HepG2 (cell line): ENCODE data around the gene SLBP. TPM values are rescaled to one million over a fixed set of nuclear protein-coding genes. Genes with fewer than 3 reads are reported as not detected.

ENCODE experiments used
- AKAP8 ChIP-seq: sonication (generic); formaldehyde crosslinking; IDR thresholded peaks from 2 replicates; pipeline ENCODE4 v1.5.1; 2020; ENCODE audit warnings: mild to moderate bottlenecking, missing genetic modification reagents
- HNRNPL ChIP-seq: fragments of 200-400 bp; formaldehyde crosslinking; IDR thresholded peaks from 2 replicates; pipeline ENCODE4 v1.6.1; 2017; ENCODE audit warnings: mild to moderate bottlenecking, low read depth, low read length
- MEF2D ChIP-seq: sonication (generic); formaldehyde crosslinking; IDR thresholded peaks from 2 replicates; pipeline ENCODE4 v1.5.1; 2020; ENCODE audit warnings: mild to moderate bottlenecking, missing genetic modification reagents
- MTA1 ChIP-seq: sonication (generic); formaldehyde crosslinking; IDR thresholded peaks from 2 replicates; pipeline ENCODE4 v1.4.0; 2020; ENCODE audit warnings: missing genetic modification reagents, mild to moderate bottlenecking, borderline replicate concordance
- MTA3 ChIP-seq: sonication (generic); formaldehyde crosslinking; IDR thresholded peaks from 2 replicates; pipeline ENCODE4 v1.4.0; 2020; ENCODE audit warnings: missing genetic modification reagents
- MZF1 ChIP-seq: sonication (generic); formaldehyde crosslinking; IDR thresholded peaks from 2 replicates; pipeline ENCODE4 v1.8.1; 2023; ENCODE audit warnings: mild to moderate bottlenecking, missing genetic modification reagents, borderline replicate concordance
- NFRKB ChIP-seq: fragments of 450-650 bp; IDR thresholded peaks from 2 replicates; pipeline ENCODE4 v1.6.1; 2017
- PITX1 ChIP-seq: sonication (generic); formaldehyde crosslinking; IDR thresholded peaks from 2 replicates; pipeline ENCODE4 v1.5.1; 2020; ENCODE audit warnings: mild to moderate bottlenecking, missing genetic modification reagents
- TP53 ChIP-seq: sonication (generic); formaldehyde crosslinking; conservative IDR thresholded peaks from 2 replicates; pipeline ENCODE4 v1.4.0; 2020; ENCODE audit warnings: missing genetic modification reagents
- YY1 ChIP-seq: IDR thresholded peaks from 2 replicates; pipeline ENCODE4 v1.6.1; 2011; ENCODE audit warnings: low read length, low read depth, moderate library complexity, mild to moderate bottlenecking; ENCODE audit not compliant: insufficient read depth, insufficient replicate concordance
- ZNF263 ChIP-seq: sonication (generic); formaldehyde crosslinking; IDR thresholded peaks from 2 replicates; pipeline ENCODE4 v1.4.0; 2020; ENCODE audit warnings: missing genetic modification reagents
- ZNF30 ChIP-seq: sonication (generic); formaldehyde crosslinking; IDR thresholded peaks from 2 replicates; pipeline ENCODE4 v1.5.0; 2020; ENCODE audit warnings: mild to moderate bottlenecking, missing genetic modification reagents
- ZNF644 ChIP-seq: IDR thresholded peaks from 2 replicates; pipeline ENCODE4 v1.6.1; 2016; ENCODE audit warnings: low read depth
- ZNF83 ChIP-seq: sonication (generic); formaldehyde crosslinking; IDR thresholded peaks from 2 replicates; pipeline ENCODE4 v1.4.0; 2020; ENCODE audit warnings: missing genetic modification reagents, mild to moderate bottlenecking, borderline replicate concordance
- ZSCAN31 ChIP-seq: sonication (generic); formaldehyde crosslinking; IDR thresholded peaks from 2 replicates; pipeline ENCODE4 v1.5.0; 2020; ENCODE audit warnings: low read depth, mild to moderate bottlenecking, missing genetic modification reagents
- polyA plus RNA-seq, 8 experiments: library from polyadenylated mRNA; depleted of rRNA in 3 of 8; stranded (reverse) in 7 of 8; unstranded in 1 of 8; fragments of >200 nt; fragmentation: Illumina TruSeq in 4 of 8; extraction: Trizol in 4 of 8; gene quantifications; 2 replicates each; pipeline versions ENCODE4 v1.2.1 to v1.2.3, GENCODE V29; 2011 to 2016; ENCODE audit warnings: low read depth in 4 of 8, missing spikeins in 1 of 8, mixed read lengths in 1 of 8; ENCODE audit not compliant: insufficient read depth in 1 of 8
- total RNA-seq, 5 experiments: library from RNA; depleted of rRNA; stranded (reverse); fragments of >200 nt; fragmentation: Illumina TruSeq; extraction: Trizol; gene quantifications; 2 replicates each; pipeline ENCODE4 v1.2.3, GENCODE V29; 2016; ENCODE audit warnings: low read depth in 1 of 5
- TF ChIP-seq, protein P1 (sequence below): sonication (generic); formaldehyde crosslinking; IDR thresholded peaks from 2 replicates; pipeline ENCODE4 v1.5.0; 2020; ENCODE audit warnings: mild to moderate bottlenecking, missing genetic modification reagents
- TF ChIP-seq, protein P2 (sequence below): sonication (generic); formaldehyde crosslinking; IDR thresholded peaks from 2 replicates; pipeline ENCODE4 v1.8.0; 2022; ENCODE audit warnings: missing genetic modification reagents, mild to moderate bottlenecking, moderate library complexity, borderline replicate concordance
- TF ChIP-seq, protein P3 (sequence below): sonication (generic); formaldehyde crosslinking; IDR thresholded peaks from 2 replicates; pipeline ENCODE4 v1.5.0; 2020; ENCODE audit warnings: missing genetic modification reagents
- TF ChIP-seq, protein P4 (sequence below): sonication (generic); formaldehyde crosslinking; IDR thresholded peaks from 2 replicates; pipeline ENCODE4 v1.4.0; 2020; ENCODE audit warnings: missing genetic modification reagents, mild to moderate bottlenecking, borderline replicate concordance
- TF ChIP-seq, protein P5 (sequence below): sonication (generic); formaldehyde crosslinking; IDR thresholded peaks from 2 replicates; pipeline ENCODE4 v1.4.0; 2020; ENCODE audit warnings: missing genetic modification reagents
- TF ChIP-seq, protein P6 (sequence below): sonication (generic); formaldehyde crosslinking; IDR thresholded peaks from 2 replicates; pipeline ENCODE4 v1.4.0; 2020; ENCODE audit warnings: mild to moderate bottlenecking, missing genetic modification reagents

Gene SLBP
- total and polyA plus RNA-seq, 2 of the 13 experiments (the other 11 are each of a cell fraction or from before 2014, with no cell fraction given) = 43.9 to 104 TPM

DNA sequence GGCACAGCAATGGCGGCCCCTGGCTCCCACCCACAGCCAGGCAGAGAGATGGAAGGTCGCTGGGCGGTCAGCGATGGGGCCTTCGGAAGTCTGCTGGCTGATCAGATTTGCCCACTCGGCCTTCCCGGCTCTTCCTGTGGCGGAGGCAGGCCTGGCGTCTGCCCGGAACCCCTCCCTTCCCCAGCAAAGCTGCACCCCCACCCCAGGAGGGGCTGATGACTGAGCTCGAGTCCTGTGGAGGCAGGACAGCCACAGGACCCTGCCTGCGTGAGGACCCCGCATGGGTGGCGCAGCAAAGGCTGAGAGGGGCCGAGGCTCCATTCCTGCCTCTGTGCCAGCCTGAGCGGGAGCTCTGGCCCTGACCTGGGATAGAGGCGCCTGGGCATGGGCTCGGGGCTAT is 44.0 kb upstream of the SLBP start (continued):
- TF ChIP-seq MEF2D (no peak), ZNF30 (CRISPR knock-in tag) (no peak), AKAP8 (CRISPR knock-in tag) (peak; percentile 93), TP53 (CRISPR knock-in tag) (no peak), YY1 (peak; percentile 28), ZNF644 (no peak), MTA3 (CRISPR knock-in tag) (no peak), ZSCAN31 (no peak), NFRKB (no peak), MZF1 (CRISPR knock-in tag) (no peak), PITX1 (no peak), ZNF83 (CRISPR knock-in tag) (no peak), ZNF263 (CRISPR knock-in tag) (no peak), MTA1 (CRISPR knock-in tag) (no peak), HNRNPL (0 out of 2 replicates have a peak, but pooled peaks have one; percentile 11)
- TF ChIP-seq, protein P1, sequence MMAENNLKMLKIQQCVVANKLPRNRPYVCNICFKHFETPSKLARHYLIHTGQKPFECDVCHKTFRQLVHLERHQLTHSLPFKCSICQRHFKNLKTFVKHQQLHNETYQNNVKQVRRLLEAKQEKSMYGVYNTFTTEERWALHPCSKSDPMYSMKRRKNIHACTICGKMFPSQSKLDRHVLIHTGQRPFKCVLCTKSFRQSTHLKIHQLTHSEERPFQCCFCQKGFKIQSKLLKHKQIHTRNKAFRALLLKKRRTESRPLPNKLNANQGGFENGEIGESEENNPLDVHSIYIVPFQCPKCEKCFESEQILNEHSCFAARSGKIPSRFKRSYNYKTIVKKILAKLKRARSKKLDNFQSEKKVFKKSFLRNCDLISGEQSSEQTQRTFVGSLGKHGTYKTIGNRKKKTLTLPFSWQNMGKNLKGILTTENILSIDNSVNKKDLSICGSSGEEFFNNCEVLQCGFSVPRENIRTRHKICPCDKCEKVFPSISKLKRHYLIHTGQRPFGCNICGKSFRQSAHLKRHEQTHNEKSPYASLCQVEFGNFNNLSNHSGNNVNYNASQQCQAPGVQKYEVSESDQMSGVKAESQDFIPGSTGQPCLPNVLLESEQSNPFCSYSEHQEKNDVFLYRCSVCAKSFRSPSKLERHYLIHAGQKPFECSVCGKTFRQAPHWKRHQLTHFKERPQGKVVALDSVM = no peak
- TF ChIP-seq, protein P2, sequence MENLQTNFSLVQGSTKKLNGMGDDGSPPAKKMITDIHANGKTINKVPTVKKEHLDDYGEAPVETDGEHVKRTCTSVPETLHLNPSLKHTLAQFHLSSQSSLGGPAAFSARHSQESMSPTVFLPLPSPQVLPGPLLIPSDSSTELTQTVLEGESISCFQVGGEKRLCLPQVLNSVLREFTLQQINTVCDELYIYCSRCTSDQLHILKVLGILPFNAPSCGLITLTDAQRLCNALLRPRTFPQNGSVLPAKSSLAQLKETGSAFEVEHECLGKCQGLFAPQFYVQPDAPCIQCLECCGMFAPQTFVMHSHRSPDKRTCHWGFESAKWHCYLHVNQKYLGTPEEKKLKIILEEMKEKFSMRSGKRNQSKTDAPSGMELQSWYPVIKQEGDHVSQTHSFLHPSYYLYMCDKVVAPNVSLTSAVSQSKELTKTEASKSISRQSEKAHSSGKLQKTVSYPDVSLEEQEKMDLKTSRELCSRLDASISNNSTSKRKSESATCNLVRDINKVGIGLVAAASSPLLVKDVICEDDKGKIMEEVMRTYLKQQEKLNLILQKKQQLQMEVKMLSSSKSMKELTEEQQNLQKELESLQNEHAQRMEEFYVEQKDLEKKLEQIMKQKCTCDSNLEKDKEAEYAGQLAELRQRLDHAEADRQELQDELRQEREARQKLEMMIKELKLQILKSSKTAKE (CRISPR knock-in tag) = no peak
- TF ChIP-seq, protein P3, sequence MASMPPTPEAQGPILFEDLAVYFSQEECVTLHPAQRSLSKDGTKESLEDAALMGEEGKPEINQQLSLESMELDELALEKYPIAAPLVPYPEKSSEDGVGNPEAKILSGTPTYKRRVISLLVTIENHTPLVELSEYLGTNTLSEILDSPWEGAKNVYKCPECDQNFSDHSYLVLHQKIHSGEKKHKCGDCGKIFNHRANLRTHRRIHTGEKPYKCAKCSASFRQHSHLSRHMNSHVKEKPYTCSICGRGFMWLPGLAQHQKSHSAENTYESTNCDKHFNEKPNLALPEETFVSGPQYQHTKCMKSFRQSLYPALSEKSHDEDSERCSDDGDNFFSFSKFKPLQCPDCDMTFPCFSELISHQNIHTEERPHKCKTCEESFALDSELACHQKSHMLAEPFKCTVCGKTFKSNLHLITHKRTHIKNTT (CRISPR knock-in tag) = no peak
- TF ChIP-seq, protein P4, sequence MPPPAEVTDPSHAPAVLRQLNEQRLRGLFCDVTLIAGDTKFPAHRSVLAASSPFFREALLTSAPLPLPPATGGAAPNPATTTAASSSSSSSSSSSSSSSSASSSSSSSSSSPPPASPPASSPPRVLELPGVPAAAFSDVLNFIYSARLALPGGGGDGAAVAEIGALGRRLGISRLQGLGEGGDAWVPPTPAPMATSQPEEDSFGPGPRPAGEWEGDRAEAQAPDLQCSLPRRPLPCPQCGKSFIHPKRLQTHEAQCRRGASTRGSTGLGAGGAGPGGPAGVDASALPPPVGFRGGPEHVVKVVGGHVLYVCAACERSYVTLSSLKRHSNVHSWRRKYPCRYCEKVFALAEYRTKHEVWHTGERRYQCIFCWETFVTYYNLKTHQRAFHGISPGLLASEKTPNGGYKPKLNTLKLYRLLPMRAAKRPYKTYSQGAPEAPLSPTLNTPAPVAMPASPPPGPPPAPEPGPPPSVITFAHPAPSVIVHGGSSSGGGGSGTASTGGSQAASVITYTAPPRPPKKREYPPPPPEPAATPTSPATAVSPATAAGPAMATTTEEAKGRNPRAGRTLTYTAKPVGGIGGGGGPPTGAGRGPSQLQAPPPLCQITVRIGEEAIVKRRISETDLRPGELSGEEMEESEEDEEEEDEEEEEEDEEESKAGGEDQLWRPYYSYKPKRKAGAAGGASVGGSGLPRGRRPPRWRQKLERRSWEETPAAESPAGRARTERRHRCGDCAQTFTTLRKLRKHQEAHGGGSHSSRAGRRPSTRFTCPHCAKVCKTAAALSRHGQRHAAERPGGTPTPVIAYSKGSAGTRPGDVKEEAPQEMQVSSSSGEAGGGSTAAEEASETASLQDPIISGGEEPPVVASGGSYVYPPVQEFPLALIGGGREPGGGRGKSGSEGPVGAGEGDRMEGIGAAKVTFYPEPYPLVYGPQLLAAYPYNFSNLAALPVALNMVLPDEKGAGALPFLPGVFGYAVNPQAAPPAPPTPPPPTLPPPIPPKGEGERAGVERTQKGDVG (CRISPR knock-in tag) = no peak
- TF ChIP-seq, protein P5, sequence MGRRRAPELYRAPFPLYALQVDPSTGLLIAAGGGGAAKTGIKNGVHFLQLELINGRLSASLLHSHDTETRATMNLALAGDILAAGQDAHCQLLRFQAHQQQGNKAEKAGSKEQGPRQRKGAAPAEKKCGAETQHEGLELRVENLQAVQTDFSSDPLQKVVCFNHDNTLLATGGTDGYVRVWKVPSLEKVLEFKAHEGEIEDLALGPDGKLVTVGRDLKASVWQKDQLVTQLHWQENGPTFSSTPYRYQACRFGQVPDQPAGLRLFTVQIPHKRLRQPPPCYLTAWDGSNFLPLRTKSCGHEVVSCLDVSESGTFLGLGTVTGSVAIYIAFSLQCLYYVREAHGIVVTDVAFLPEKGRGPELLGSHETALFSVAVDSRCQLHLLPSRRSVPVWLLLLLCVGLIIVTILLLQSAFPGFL = no peak
- TF ChIP-seq, protein P6, sequence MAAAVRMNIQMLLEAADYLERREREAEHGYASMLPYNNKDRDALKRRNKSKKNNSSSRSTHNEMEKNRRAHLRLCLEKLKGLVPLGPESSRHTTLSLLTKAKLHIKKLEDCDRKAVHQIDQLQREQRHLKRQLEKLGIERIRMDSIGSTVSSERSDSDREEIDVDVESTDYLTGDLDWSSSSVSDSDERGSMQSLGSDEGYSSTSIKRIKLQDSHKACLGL (CRISPR knock-in tag) = no peak
